Uterus (tissue), 4 donors: ENCODE results near the gene SLC39A7. TPM values are rescaled to one million over a fixed set of nuclear protein-coding genes. Genes with fewer than 3 reads are reported as not detected.

Source experiments
- DNase-seq, 2 donors: peaks; one replicate each; pipeline ENCODE4 v3.0.0-alpha.2; 2019 to 2020
- H3K27ac ChIP-seq, 2 donors: fragments of 200-600 bp; sonication (generic); 1 replicate in 1 of 2; 2 replicates in 1 of 2; pipeline ENCODE4 v1.5.1; 2016 to 2018
- H3K27me3 ChIP-seq, 2 donors: fragments of 200-600 bp; sonication (generic); one replicate each; pipeline ENCODE4 v1.5.1; 2018 to 2019; ENCODE audit warnings: control low read depth in 1 of 2
- H3K36me3 ChIP-seq, 2 donors: fragments of 200-600 bp; sonication (generic); one replicate each; pipeline ENCODE4 v1.5.1; 2019; ENCODE audit warnings: control low read depth in 1 of 2
- H3K4me1 ChIP-seq, 2 donors: fragments of 200-600 bp; sonication (generic); one replicate each; pipeline ENCODE4 v1.5.1; 2018 to 2019; ENCODE audit warnings: control low read depth in 1 of 2
- H3K4me3 ChIP-seq, 2 donors: fragments of 200-600 bp; sonication (generic); 1 replicate in 1 of 2; 2 replicates in 1 of 2; pipeline ENCODE4 v1.5.1; 2018 to 2019; ENCODE audit warnings: mild to moderate bottlenecking in 1 of 2
- H3K9me3 ChIP-seq, 2 donors: fragments of 200-600 bp; sonication (generic); one replicate each; pipeline ENCODE4 v1.5.1; 2019; ENCODE audit warnings: control low read depth in 1 of 2
- POLR2A ChIP-seq, 2 donors: fragments of 450-650 bp; IDR thresholded peaks; one replicate each; pipeline ENCODE4 v1.6.1; 2016; ENCODE audit warnings: antibody characterized with exemption in 2 of 2, mild to moderate bottlenecking in 1 of 2, moderate library complexity in 1 of 2
- intact Hi-C: fragments of 100-400 bp; cut with DNase I; formaldehyde crosslinking; loops from one replicate; pipeline ENCODE4 v1.15.1; 2023; ENCODE audit warnings: low total_unique reads
- total RNA-seq, 4 donors: library from RNA; depleted of rRNA in 3 of 4; stranded (reverse); fragments of >200 nt in 3 of 4; gene quantifications; one replicate each; pipeline versions ENCODE4 v1.1.0 to v1.2.4, GENCODE V29; 2014 to 2023
- TF ChIP-seq, protein P1 (sequence below), 4 experiments: fragments of 200-600 bp in 2 of 4; fragments of 450-650 bp in 2 of 4; sonication (generic) in 2 of 4; IDR thresholded peaks; one replicate each; pipeline ENCODE4 v1.5.1; 2016 to 2019; ENCODE audit warnings: antibody characterized with exemption in 4 of 4, mild to moderate bottlenecking in 2 of 4, moderate library complexity in 1 of 4
- donor health status: DM: yes; HTN: yes; CAD: no.

The SLC39A7 gene
- total RNA-seq, 4 donors from 2014 or later, result 53.8 to 87.8 (median 57.5) TPM

DNA sequence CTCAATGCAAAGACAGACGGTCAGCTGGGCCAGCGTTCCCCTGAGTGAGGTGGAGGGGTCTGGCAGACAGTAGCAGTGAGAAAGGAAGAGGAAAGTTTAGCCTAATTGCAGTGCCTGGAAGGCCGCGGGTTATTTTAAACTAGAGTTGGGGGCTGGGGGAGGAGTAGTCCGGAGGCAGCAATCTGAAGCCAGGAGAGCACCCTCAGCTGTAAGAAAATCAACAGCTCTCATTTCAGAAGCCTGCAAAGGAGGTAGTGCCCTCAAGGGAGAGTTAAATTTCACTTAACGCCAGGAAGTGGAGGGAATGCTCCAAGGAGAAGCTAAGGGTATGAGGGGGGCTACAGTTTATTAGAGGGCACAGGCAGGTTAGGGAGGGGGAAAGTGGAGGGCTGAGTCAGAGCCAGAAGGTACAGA is 34.6 kb downstream of the SLC39A7 start:
- no peak overlapping the region for H3K27ac ChIP-seq
- no peak for DNase-seq
- no peak for TF ChIP-seq POLR2A (IDR thresholded peaks at IDR 0.05)
- TF ChIP-seq, protein P1, sequence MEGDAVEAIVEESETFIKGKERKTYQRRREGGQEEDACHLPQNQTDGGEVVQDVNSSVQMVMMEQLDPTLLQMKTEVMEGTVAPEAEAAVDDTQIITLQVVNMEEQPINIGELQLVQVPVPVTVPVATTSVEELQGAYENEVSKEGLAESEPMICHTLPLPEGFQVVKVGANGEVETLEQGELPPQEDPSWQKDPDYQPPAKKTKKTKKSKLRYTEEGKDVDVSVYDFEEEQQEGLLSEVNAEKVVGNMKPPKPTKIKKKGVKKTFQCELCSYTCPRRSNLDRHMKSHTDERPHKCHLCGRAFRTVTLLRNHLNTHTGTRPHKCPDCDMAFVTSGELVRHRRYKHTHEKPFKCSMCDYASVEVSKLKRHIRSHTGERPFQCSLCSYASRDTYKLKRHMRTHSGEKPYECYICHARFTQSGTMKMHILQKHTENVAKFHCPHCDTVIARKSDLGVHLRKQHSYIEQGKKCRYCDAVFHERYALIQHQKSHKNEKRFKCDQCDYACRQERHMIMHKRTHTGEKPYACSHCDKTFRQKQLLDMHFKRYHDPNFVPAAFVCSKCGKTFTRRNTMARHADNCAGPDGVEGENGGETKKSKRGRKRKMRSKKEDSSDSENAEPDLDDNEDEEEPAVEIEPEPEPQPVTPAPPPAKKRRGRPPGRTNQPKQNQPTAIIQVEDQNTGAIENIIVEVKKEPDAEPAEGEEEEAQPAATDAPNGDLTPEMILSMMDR (IDR thresholded peaks at IDR 0.05), result no peak
- no peaks in the 10 kb centered on the region for H3K36me3 ChIP-seq
- H3K4me1 ChIP-seq, result no peaks in the 10 kb centered on the region
- intact Hi-C loops, result no loop called here
- no peak overlapping the region for H3K4me3 ChIP-seq
- H3K9me3 ChIP-seq, result no peaks in the 10 kb centered on the region
- H3K27me3 ChIP-seq, result no peaks in the 10 kb centered on the region

DNA sequence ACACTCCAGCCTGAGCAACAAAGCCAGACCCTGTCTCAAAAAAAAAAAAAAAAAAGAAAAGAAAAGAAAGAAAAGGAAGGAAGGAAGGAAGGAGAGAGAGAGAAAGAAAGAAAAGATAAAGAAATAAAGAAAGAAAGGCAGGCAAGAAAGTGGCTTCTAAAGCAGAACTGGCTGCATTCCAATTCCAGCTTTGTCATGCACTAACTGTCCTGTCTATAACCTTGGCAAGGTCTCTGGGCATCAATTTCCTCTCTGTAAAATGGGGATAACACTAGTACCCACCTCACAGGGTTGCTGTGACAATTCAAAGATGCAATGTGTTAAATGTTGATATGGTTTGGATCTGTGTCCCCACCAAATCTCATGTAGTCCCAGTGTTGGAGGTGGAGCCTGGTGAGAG is 35.7 kb downstream of the SLC39A7 start:
- Histone ChIP-seq H3K36me3 (no peaks in the 10 kb centered on the region), H3K4me1 (no peaks in the 10 kb centered on the region), H3K4me3 (no peak overlapping the region), H3K9me3 (no peaks in the 10 kb centered on the region), H3K27me3 (no peaks in the 10 kb centered on the region), H3K27ac (no peak overlapping the region)
- DNase-seq, result no peak
- intact Hi-C loops, result no loop called here
- TF ChIP-seq, protein P1 (IDR thresholded peaks at IDR 0.05), result no peak
- no peak for TF ChIP-seq POLR2A (IDR thresholded peaks at IDR 0.05)

DNA sequence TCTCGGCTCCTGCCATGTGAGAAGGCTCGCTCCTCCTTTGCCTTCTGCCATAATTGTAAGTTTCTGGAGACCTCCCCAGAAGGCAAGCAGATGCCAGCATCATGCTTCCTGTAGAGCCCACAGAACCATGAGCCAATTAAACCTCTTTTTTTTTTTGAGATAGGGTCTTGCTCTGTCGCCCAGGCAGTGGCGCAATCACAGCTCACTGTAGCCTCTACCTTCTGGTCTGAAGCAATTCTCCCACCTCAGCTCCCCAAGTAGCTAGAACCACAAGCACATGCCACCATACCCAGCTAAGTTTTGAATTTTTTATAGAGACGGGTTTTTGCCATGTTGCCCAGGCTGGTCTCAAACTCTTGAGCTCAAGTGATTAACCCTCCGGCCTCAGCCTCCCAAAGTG is 36.2 kb downstream of the SLC39A7 start:
- Histone ChIP-seq H3K4me1 (no peaks in the 10 kb centered on the region), H3K36me3 (no peaks in the 10 kb centered on the region), H3K9me3 (no peaks in the 10 kb centered on the region), H3K4me3 (no peak overlapping the region), H3K27me3 (no peaks in the 10 kb centered on the region), H3K27ac (no peak overlapping the region)
- DNase-seq, result no peak
- TF ChIP-seq, protein P1 (IDR thresholded peaks at IDR 0.05), result no peak
- no peak for TF ChIP-seq POLR2A (IDR thresholded peaks at IDR 0.05)
- intact Hi-C loops, result no loop called here

DNA sequence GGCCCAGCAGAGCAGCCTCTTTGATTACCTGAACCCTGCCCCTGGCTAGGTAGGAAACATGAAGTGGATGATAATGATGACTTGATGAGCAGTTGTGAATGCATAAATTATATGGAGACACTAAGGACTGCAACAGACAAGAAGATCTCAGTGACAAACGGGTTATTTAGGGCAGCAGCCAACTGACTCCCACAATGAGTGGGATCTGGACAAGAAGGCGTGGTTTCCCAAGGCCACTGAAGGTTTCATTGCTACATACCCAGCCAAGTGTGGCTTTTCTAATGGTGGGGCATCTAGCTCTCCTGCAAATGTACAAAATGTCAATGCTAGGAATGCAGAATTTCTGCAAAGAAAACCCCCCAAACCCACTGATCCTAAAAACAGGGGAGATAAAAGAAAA is 37.1 kb downstream of the SLC39A7 start:
- no peak for DNase-seq

DNA sequence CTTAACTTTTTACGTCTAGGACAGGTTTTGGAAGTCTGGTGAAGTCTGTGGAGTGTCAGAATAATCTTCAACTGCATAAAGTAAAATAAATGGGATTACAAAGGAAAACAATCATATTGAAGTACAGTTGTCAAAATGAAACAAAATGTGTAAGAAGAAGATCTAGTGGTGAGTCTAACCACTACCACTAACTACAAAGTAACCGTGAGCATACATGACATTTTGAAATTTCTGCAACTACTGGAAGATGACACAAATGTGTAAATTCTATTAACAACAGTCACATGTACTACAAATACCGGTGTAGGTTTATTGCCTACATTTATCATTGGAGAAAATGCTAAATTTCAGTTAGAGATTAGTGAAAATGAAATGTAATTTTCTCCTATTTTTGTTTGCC is 41.3 kb downstream of the SLC39A7 start:
- Histone ChIP-seq H3K4me1 (no peaks in the 10 kb centered on the region), H3K27ac (no peak overlapping the region), H3K4me3 (no peak overlapping the region), H3K36me3 (no peaks in the 10 kb centered on the region), H3K9me3 (no peaks in the 10 kb centered on the region), H3K27me3 (no peaks in the 10 kb centered on the region)
- TF ChIP-seq POLR2A (IDR thresholded peaks at IDR 0.05), result no peak
- TF ChIP-seq, protein P1 (IDR thresholded peaks at IDR 0.05), result no peak
- intact Hi-C loops, result no loop called here
- DNase-seq, result no peak

More for the DNA sequence above, 37.1 kb downstream of the SLC39A7 start:
- no peak overlapping the region for H3K4me3 ChIP-seq
- H3K9me3 ChIP-seq, result no peaks in the 10 kb centered on the region
- H3K27me3 ChIP-seq, result no peaks in the 10 kb centered on the region
- no peaks in the 10 kb centered on the region for H3K4me1 ChIP-seq
- intact Hi-C loops, result no loop called here
- no peaks in the 10 kb centered on the region for H3K36me3 ChIP-seq
- H3K27ac ChIP-seq, result no peak overlapping the region
- TF ChIP-seq, protein P1 (IDR thresholded peaks at IDR 0.05), result no peak
- TF ChIP-seq POLR2A (IDR thresholded peaks at IDR 0.05), result no peak
